Posterior cingulate gyrus (tissue), 11 donors: ENCODE measurements around the gene ZNF80.

Experiments used
- DNase-seq, 10 donors: peaks; one replicate each; pipeline versions ENCODE4 v3.0.0 to v3.0.0-alpha.2; 2020 to 2021; ENCODE audit warnings: mixed read lengths in 3 of 10
- intact Hi-C: fragments of 100-400 bp; cut with DNase I; formaldehyde crosslinking; loops from one replicate; pipeline ENCODE4 v1.15.1; 2023

ZNF80 gene

GRCh38 chr3:114221165-114221880 lies 16.1 kb downstream of the ZNF80 start:
- no peak for DNase-seq
- intact Hi-C loops, result no loop called here

- intact Hi-C loops, result no loop called here
- DNase-seq, result no peak
Measured at GRCh38 chr3:114219741-114220140, 17.6 kb downstream of the ZNF80 start.

GRCh38 chr3:114218578-114219185 lies 18.7 kb downstream of the ZNF80 start:
- intact Hi-C loops, result no loop called here
- no peak for DNase-seq

- no peak for DNase-seq
- intact Hi-C loops, result no loop called here
Measured at GRCh38 chr3:114218006-114218405, 19.4 kb downstream of the ZNF80 start.

GRCh38 chr3:114217266-114217665 lies 20.1 kb downstream of the ZNF80 start:
- intact Hi-C loops, result no loop called here
- no peak for DNase-seq

GRCh38 chr3:114216186-114216970 lies 21.0 kb downstream of the ZNF80 start:
- no peak for DNase-seq
- intact Hi-C loops, result no loop called here

GRCh38 chr3:114214542-114215341 lies 22.6 kb downstream of the ZNF80 start:
- DNase-seq, result no peak
- intact Hi-C loops, result no loop called here

GRCh38 chr3:114213627-114214541 lies 23.5 kb downstream of the ZNF80 start:
- DNase-seq, result peak in 1 of 10 donors; percentile 16
- intact Hi-C loops, result no loop called here

- intact Hi-C loops, result no loop called here
- no peak for DNase-seq
Measured at GRCh38 chr3:114213292-114213626, 24.1 kb downstream of the ZNF80 start.

GRCh38 chr3:114212646-114213045 lies 24.7 kb downstream of the ZNF80 start:
- intact Hi-C loops, result no loop called here
- DNase-seq, result no peak

GRCh38 chr3:114207768-114208167 lies 29.6 kb downstream of the ZNF80 start:
- intact Hi-C loops, result no loop called here
- DNase-seq, result no peak

- DNase-seq, result no peak
- intact Hi-C loops, result no loop called here
Measured at GRCh38 chr3:114206342-114206741, 31.0 kb downstream of the ZNF80 start.

GRCh38 chr3:114205541-114205940 lies 31.8 kb downstream of the ZNF80 start:
- intact Hi-C loops, result no loop called here
- no peak for DNase-seq

GRCh38 chr3:114194750-114195149 lies 42.6 kb downstream of the ZNF80 start:
- no peak for DNase-seq
- intact Hi-C loops, result no loop called here

GRCh38 chr3:114192136-114192535 lies 45.2 kb downstream of the ZNF80 start:
- intact Hi-C loops, result no loop called here
- no peak for DNase-seq

GRCh38 chr3:114186501-114186900 lies 50.9 kb downstream of the ZNF80 start:
- DNase-seq, result no peak
- intact Hi-C loops, result no loop called here
